ENCODE measurements around the gene LIG4. TPM values are rescaled to one million over a fixed set of nuclear protein-coding genes. Genes with fewer than 3 reads are reported as not detected.

The LIG4 gene
- polyA plus RNA-seq, 1 of the 3 experiments (the other 2 are of a cell fraction) = 3.3 TPM

- ChIA-PET CTCF (no interaction called here), POLR2A (no interaction called here)
- no peak for DNase-seq
- peaks cover 17% of the 10 kb centered on the region for H3K79me2 ChIP-seq (ENCODE audit: insufficient read depth)
- peaks cover 15% of the 10 kb centered on the region for H3F3A ChIP-seq (replicated peaks; ENCODE audit: insufficient read depth)
- no peaks in the 10 kb centered on the region for H3K27me3 ChIP-seq (ENCODE audit: insufficient read depth)
- H2AFZ ChIP-seq (ENCODE audit: low read depth) = no peak overlapping the region
- 81% methylated on average over 4 of the region's 4 CpGs for WGBS (ENCODE audit: low lambda C conversion rate)
- H3K4me2 ChIP-seq = no peak overlapping the region
- H3K4me1 ChIP-seq (ENCODE audit: control insufficient read depth in 1 of 2, insufficient read depth in 2 of 2, low read depth in 1 of 2, low read length in 1 of 2) = peaks cover 8 to 18% of the 10 kb centered on the region in 2 experiments; a peak in 3 of 4 replicates
- H3K27ac ChIP-seq (ENCODE audit: low read depth in 2 of 2, low read length in 1 of 2) = no peak overlapping the region
- TF ChIP-seq GABPA (IDR thresholded peaks at IDR 0.05; ENCODE audit: low read depth) = no peak
- no peak for TF ChIP-seq PBX3 (IDR thresholded peaks at IDR 0.05)
- no peak for TF ChIP-seq RCOR1 (IDR thresholded peaks at IDR 0.05; ENCODE audit: low read length)
- TF ChIP-seq CTCF (IDR thresholded peaks at IDR 0.05) = no peak
- no peak for TF ChIP-seq TEAD4 (IDR thresholded peaks at IDR 0.05; ENCODE audit: borderline replicate concordance, insufficient read depth)
- no peak for TF ChIP-seq NFIC (IDR thresholded peaks at IDR 0.05; ENCODE audit: borderline replicate concordance)
- no peak for TF ChIP-seq RFX5 (IDR thresholded peaks at IDR 0.05; ENCODE audit: low read length)
- no peak for TF ChIP-seq FOXJ3 (CRISPR knock-in tag; IDR thresholded peaks at IDR 0.05)
- H4K20me1 ChIP-seq (ENCODE audit: insufficient read depth) = no peaks in the 10 kb centered on the region
- H3K36me3 ChIP-seq (replicated peaks in 1 of 2; ENCODE audit: control insufficient read depth in 1 of 2, insufficient read depth in 2 of 2, low read length in 1 of 2) = peaks cover 17 to 28% of the 10 kb centered on the region in 2 experiments
- no peaks in the 10 kb centered on the region for H3K9me3 ChIP-seq
- no peak overlapping the region for H3K4me3 ChIP-seq (ENCODE audit: low read depth in 2 of 2, low read length in 1 of 2)
- no peaks in the 10 kb centered on the region for H3K9me2 ChIP-seq
- no peak overlapping the region for H3K9ac ChIP-seq
Measured at GRCh38 chr13:108212886-108213285, 2.5 kb downstream of the LIG4 start.

GRCh38 chr13:108210551-108210950 lies 4.8 kb downstream of the LIG4 start:
- Histone ChIP-seq H3K4me2 (no peak overlapping the region), H3F3A (replicated peaks; ENCODE audit: insufficient read depth) (peaks cover 5% of the 10 kb centered on the region), H3K27me3 (ENCODE audit: insufficient read depth) (no peaks in the 10 kb centered on the region), H3K9me3 (no peaks in the 10 kb centered on the region), H3K4me1 (ENCODE audit: control insufficient read depth in 1 of 2, insufficient read depth in 2 of 2, low read depth in 1 of 2, low read length in 1 of 2) (peaks cover 4% of the 10 kb centered on the region in 2 experiments; a peak in 3 of 4 replicates), H3K36me3 (replicated peaks in 1 of 2; ENCODE audit: control insufficient read depth in 1 of 2, insufficient read depth in 2 of 2, low read length in 1 of 2) (peaks cover 17 to 30% of the 10 kb centered on the region in 2 experiments), H3K27ac (ENCODE audit: low read depth in 2 of 2, low read length in 1 of 2) (no peak overlapping the region), H3K9me2 (no peaks in the 10 kb centered on the region), H3K9ac (no peak overlapping the region), H3K4me3 (ENCODE audit: low read depth in 2 of 2, low read length in 1 of 2) (no peak overlapping the region), H2AFZ (ENCODE audit: low read depth) (no peak overlapping the region), H3K79me2 (ENCODE audit: insufficient read depth) (no peaks in the 10 kb centered on the region), H4K20me1 (ENCODE audit: insufficient read depth) (no peaks in the 10 kb centered on the region)
- no peak for DNase-seq
- WGBS (ENCODE audit: low lambda C conversion rate) = 82% methylated on average over 2 of the region's 2 CpGs
- CTCF ChIA-PET = interaction anchor here (1.0 to 1.1 kb wide), 2 partner anchors 9 to 17 kb away, joined by 3 read pairs; no protein-coding TSS in a partner anchor
- POLR2A ChIA-PET = no interaction called here
- TF ChIP-seq NRF1 (IDR thresholded peaks at IDR 0.05; ENCODE audit: low read depth, low read length) (no peak), RFX5 (IDR thresholded peaks at IDR 0.05; ENCODE audit: low read length) (no peak), MAX (IDR thresholded peaks at IDR 0.05; ENCODE audit: low read depth) (no peak), FOXM1 (IDR thresholded peaks at IDR 0.05; ENCODE audit: low read depth) (no peak), USF1 (IDR thresholded peaks at IDR 0.05; ENCODE audit: borderline replicate concordance, low read depth) (no peak), JUND (IDR thresholded peaks at IDR 0.05) (no peak), NFIC (IDR thresholded peaks at IDR 0.05; ENCODE audit: borderline replicate concordance) (no peak), EZH2phosphoT487 (IDR thresholded peaks at IDR 0.05; ENCODE audit: borderline replicate concordance, low read depth) (no peak), TEAD4 (IDR thresholded peaks at IDR 0.05; ENCODE audit: borderline replicate concordance, insufficient read depth) (no peak), EP300 (IDR thresholded peaks at IDR 0.05; ENCODE audit: borderline replicate concordance in 1 of 2, low read depth in 1 of 2, low read length in 1 of 2) (no peak), FOSL2 (IDR thresholded peaks at IDR 0.05; ENCODE audit: borderline replicate concordance, low read depth) (no peak), CHD2 (IDR thresholded peaks at IDR 0.05; ENCODE audit: low read length, partially characterized antibody) (no peak), PBX3 (IDR thresholded peaks at IDR 0.05) (no peak), TAF1 (IDR thresholded peaks at IDR 0.05; ENCODE audit: borderline replicate concordance, low read depth, low read length) (no peak), SIN3A (IDR thresholded peaks at IDR 0.05; ENCODE audit: borderline replicate concordance, low read depth, low read length) (no peak), RXRA (IDR thresholded peaks at IDR 0.05; ENCODE audit: borderline replicate concordance, low read depth) (no peak), SMC3 (IDR thresholded peaks at IDR 0.05; ENCODE audit: low read depth, low read length) (no peak), ELF1 (IDR thresholded peaks at IDR 0.05) (no peak)
